Chondrocyte (in vitro differentiated cells): Measurements from ENCODE around the gene PDE11A. TPM values are rescaled to one million over a fixed set of nuclear protein-coding genes. Genes with fewer than 3 reads are reported as not detected.

Experiments used
- DNase-seq: peaks from one replicate; pipeline ENCODE4 v3.0.0; 2021; ENCODE audit warnings: mixed read lengths, low spot score
- H3K27ac Mint-ChIP-seq: one replicate; pipeline ENCODE4 v1.8.0; 2021; ENCODE audit warnings: mild to moderate bottlenecking, moderate library complexity, mixed read lengths; ENCODE audit not compliant: unreplicated experiment
- H3K27me3 Mint-ChIP-seq: 2 replicates; pipeline ENCODE4 v1.8.0; 2021; ENCODE audit warnings: low read depth, mixed read lengths
- H3K36me3 Mint-ChIP-seq: 2 replicates; pipeline ENCODE4 v1.8.0; 2021; ENCODE audit warnings: low read depth, mixed read lengths
- H3K4me1 Mint-ChIP-seq: 2 replicates; pipeline ENCODE4 v1.8.0; 2021; ENCODE audit warnings: low read depth, mild to moderate bottlenecking, mixed read lengths
- H3K4me3 Mint-ChIP-seq: one replicate; pipeline ENCODE4 v1.8.0; 2021; ENCODE audit warnings: mild to moderate bottlenecking, moderate library complexity, mixed read lengths; ENCODE audit not compliant: unreplicated experiment
- H3K9me3 Mint-ChIP-seq: 2 replicates; pipeline ENCODE4 v1.8.0; 2021; ENCODE audit warnings: low read depth, mixed read lengths
- CTCF ChIP-seq: fragments of 200-600 bp; sonication (generic); IDR thresholded peaks from 2 replicates; pipeline ENCODE4 v1.5.0; 2021; ENCODE audit warnings: antibody characterized with exemption, mild to moderate bottlenecking, moderate library complexity
- total RNA-seq: library from RNA; stranded (reverse); gene quantifications from 3 replicates; pipeline ENCODE4 v1.2.1, GENCODE V29; 2021

Gene PDE11A
- total RNA-seq, 1 donor from 2014 or later = 2.1 TPM

- no peaks in the 10 kb centered on the region for H3K4me1 Mint-ChIP-seq
- TF ChIP-seq CTCF = no peak
- H3K27ac Mint-ChIP-seq = no peak overlapping the region
- no peak for DNase-seq
- no peaks in the 10 kb centered on the region for H3K36me3 Mint-ChIP-seq
- H3K9me3 Mint-ChIP-seq = no peaks in the 10 kb centered on the region
- no peak overlapping the region for H3K4me3 Mint-ChIP-seq
- H3K27me3 Mint-ChIP-seq = peaks cover 10% of the 10 kb centered on the region
Observed at GRCh38 chr2:177649568-177650518, 422.7 kb downstream of the PDE11A start.

GRCh38 chr2:177646791-177647190, 425.8 kb downstream of the PDE11A start:
- Mint-ChIP-seq H3K27me3 (no peaks in the 10 kb centered on the region), H3K4me1 (no peaks in the 10 kb centered on the region), H3K4me3 (no peak overlapping the region), H3K9me3 (no peaks in the 10 kb centered on the region), H3K27ac (no peak overlapping the region), H3K36me3 (peaks cover 1% of the 10 kb centered on the region)
- TF ChIP-seq CTCF = no peak
- DNase-seq = no peak

GRCh38 chr2:177646241-177646640, 426.3 kb downstream of the PDE11A start:
- Mint-ChIP-seq H3K4me1 (no peaks in the 10 kb centered on the region), H3K27me3 (no peaks in the 10 kb centered on the region), H3K36me3 (peaks cover 1% of the 10 kb centered on the region), H3K4me3 (no peak overlapping the region), H3K9me3 (no peaks in the 10 kb centered on the region), H3K27ac (no peak overlapping the region)
- TF ChIP-seq CTCF = no peak
- no peak for DNase-seq

- Mint-ChIP-seq H3K4me1 (no peaks in the 10 kb centered on the region), H3K9me3 (no peaks in the 10 kb centered on the region), H3K27ac (no peak overlapping the region), H3K36me3 (peaks cover 1% of the 10 kb centered on the region), H3K27me3 (no peaks in the 10 kb centered on the region), H3K4me3 (no peak overlapping the region)
- DNase-seq = no peak
- TF ChIP-seq CTCF = no peak
Observed at GRCh38 chr2:177641331-177641730, 431.2 kb downstream of the PDE11A start.

GRCh38 chr2:177640423-177640822, 432.2 kb downstream of the PDE11A start:
- peaks cover 1% of the 10 kb centered on the region for H3K36me3 Mint-ChIP-seq
- H3K4me1 Mint-ChIP-seq = no peaks in the 10 kb centered on the region
- TF ChIP-seq CTCF = no peak
- no peaks in the 10 kb centered on the region for H3K9me3 Mint-ChIP-seq
- no peak overlapping the region for H3K27ac Mint-ChIP-seq
- DNase-seq = no peak
- H3K4me3 Mint-ChIP-seq = no peak overlapping the region
- H3K27me3 Mint-ChIP-seq = no peaks in the 10 kb centered on the region
